ENCODE data around the gene SLAIN2.
"Not testable (repeated sequence)": the region's sequence is repeated elsewhere in the genome, so short reads cannot be mapped to it uniquely, and the experiment has no call there.

The SLAIN2 gene

GRCh38 chr4:48370260-48371134, 29.2 kb downstream of the SLAIN2 start:
- no peak for DNase-seq

DNA sequence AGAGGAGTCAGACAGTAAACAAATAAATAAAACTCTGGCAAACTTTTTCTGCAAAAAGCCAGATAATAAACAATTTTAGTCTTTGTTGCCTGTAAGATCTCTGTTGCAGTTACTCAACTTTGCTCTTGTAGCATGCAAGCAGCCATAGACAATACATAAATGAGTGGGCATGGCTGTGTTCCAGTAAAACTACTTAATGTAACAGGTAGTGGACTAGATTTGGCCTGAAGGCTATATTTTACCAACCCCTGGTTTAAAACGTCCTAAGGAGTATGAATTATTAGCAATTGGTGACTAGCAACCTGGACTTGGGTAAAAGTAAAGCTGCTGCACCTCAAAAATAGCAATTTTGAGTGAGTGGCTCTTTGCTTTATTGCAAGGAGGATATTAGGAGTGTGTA, 30.9 kb downstream of the SLAIN2 start:
- peak; percentile 21 for DNase-seq

DNA sequence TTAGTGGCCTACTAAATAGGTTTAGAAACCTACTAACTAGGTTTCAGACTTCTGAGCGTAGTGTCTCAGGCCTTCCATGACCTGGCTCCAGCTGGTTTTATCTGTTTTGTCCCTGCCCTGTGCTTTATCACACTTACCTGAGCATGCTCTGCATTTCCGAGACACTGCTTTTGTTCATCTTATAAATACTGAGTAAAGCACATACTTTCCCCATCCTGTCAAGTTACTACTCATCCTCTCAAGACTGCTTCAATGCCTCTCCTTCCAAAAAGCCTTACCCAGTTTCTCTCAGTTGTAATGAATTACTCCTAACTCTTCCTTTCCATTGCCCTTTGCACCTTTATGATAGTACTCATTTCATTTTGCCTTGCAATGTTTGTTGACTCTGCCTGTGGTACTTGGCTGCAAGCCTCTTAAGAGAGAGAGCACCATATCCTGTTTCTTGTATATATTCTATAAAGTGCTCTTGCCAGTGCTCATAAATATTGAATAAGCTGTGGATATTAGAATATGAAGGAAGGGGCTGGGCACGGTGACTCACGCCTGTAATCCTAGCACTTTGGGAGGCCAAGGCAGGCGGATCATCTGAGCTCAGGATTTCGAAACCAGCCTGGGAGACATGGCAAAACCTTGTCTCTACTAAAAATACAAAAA, 34.4 kb downstream of the SLAIN2 start:
- DNase-seq = peak; percentile 75

DNA sequence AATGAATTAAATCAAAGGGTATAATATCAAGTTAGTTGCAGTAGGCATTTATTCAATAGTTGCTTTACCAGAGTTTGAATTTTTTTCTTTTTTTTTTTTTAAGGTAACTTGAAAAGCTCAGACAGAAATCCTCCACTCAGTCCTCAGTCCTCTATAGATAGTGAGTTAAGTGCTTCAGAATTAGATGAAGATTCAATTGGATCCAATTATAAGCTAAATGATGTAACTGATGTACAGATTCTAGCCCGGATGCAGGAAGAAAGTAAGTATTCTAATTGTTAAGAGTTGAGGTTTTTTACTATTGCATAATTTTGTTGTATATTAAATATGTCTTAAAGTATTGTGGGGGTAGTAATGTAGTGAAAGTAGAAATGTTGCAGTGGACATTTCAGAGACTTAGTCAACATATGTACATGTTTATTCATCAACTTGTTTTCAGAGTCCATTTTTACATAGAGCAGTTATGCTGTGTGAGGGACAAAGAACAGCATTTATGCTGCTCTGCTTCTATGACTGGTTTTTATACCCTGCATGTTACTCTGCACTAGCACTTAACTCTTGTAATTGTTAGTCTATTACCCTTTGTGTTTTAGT, 38.4 kb downstream of the SLAIN2 start:
- DNase-seq = no peak

DNA sequence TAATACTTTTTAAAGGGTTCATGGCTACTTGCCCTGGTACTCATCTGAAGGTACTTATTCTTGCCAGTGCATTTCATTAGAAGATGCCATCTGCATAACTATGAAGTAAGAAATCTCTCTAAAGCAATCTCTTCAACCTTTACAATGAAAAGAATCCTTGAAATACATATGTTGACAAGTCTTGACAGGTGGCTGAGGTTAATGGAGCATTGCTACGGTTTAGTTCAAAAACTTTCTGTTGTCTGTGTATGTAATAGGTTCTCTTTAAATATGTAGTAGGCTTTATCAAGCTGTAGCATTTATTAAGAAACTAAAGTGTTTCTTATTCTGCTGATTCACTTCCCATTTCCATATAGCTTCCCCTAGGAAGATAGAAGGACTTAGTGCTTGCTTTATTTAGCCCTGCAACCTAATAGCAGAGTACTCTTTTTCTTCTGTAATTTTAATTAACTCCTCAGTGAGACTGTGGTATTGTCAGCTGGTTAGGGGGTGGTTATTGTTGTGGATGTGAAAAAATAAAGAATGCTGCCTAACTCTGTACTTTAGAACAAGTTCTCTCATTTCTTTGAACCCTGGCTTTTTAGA, 39.3 kb downstream of the SLAIN2 start:
- DNase-seq = peak; percentile 22

DNA sequence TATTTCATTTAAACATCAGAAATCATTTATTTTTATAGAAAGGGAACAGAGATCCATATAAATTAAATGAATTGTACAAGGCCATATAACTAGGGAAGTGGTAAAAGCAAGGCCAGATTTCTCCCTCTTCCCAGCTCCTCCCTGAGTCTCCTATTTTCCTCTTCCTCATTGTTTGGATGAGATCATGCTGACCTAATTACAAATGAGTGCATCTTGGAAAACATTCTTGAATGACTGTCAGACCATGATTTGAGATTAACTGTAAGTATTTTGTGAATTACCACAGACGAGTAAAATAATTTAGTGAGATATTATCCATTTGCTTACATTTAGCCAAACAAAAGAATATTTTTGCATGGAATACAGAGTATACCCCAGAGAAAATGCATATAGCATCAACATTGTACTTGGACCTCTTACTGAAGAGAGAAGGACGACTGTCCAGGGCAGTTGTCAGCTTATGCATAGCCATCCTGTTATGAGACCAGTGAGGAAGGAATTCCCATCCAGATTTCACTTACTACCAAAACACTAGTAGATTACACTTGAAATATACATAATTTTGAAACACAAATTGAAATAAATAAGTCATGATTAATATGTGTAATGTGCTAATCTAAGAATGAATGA, 47.3 kb downstream of the SLAIN2 start:
- DNase-seq = no peak

DNA sequence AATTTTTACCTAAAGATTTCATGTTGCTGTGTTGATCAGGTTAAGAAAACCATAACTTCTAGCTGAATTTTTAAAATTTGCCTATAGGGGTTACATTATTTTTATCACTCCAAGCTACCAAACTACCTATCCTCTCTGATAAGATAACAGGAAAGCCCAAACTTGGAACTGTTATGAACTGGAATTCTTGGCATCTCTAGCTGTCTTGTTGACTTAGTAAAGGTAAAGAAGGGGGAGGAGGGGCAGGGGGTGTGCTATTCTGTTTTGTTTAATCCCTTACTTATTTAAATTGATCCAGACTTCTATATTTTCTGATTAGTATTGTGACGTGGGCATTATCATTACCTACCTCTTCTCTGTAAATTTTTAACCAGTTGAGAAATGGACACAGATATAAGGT, 54.7 kb downstream of the SLAIN2 start:
- DNase-seq = no peak

- no peak for DNase-seq
Observed at GRCh38 chr4:48400416-48400815, 59.1 kb downstream of the SLAIN2 start.

GRCh38 chr4:48403358-48403757, 62.0 kb downstream of the SLAIN2 start:
- DNase-seq = no peak

- DNase-seq = no peak
Observed at GRCh38 chr4:48403779-48404178, 62.5 kb downstream of the SLAIN2 start.

DNA sequence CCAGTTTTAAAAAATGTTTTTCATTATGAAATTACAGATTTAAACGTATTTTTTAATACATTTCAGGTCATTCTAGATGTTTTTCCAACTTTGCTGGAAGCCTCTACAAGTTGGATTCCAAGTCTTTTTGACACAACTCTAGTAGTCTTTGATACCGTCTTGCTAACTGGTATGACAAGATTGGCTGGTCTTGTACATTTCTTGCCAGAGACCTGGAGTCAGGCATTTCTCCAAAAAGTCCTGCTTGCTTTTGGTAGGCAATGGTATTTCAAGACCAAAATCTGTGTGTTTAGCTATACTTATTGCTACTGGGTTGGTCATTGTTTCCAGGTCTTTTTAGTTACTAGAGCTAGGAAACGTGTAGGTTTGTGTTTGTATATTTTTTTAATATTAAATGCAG, 64.6 kb downstream of the SLAIN2 start:
- no peak for DNase-seq

DNA sequence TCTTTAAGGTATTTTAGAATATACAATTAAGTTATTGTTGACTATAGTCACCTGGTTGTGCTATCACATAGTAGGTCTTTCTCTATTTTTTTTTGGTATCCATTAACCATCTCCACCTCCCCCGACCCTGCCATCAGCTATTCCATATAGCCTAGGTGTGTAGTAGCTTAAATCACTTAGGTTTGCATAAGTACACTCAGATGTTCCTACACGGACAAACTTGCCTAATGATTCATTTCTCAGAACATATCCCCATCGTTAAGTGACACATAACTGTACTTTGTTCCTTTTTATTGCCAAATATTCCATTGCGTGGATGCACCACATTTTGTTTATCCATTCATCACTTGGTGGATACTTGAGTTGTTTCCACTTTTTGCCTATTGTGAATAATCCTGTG, 67.9 kb downstream of the SLAIN2 start:
- no peak for DNase-seq

DNA sequence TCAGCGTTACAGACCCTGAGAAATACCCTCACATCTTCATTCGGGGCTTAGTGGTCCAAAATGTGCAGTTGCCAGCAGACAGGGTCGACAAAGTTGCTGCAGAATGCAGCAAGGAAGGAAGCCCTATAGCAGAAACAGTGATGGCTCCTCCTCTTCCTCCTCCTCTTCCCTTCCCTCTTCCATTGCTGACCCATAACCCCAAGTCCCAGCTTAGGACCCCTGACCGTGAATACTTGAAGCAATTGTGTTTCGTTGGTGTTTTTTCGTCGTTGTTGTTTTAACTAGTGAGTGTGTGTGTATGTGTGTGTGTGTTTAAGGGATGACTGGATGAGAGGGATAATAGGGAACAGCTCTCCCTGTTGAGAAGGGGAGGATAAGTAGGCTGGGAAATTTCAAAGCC, 69.5 kb downstream of the SLAIN2 start:
- DNase-seq = no peak

DNA sequence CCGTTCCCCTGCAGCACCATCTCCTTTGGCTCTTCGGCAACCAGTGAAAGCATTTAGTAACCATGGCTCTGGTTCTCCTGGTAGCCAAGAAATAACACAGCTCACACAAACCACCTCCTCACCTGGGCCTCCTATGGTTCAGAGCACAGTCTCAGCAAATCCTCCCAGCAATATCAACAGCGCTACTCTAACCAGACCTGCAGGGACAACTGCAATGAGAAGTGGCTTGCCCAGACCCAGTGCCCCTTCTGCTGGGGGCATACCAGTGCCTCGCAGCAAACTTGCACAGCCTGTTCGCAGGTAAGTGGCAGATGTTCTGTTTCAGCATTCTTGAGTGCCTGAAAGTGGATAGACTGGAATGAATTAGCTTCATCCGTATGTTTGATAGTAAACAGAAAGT, 78.8 kb downstream of the SLAIN2 start:
- no peak for DNase-seq

GRCh38 chr4:48421101-48421500, 79.8 kb downstream of the SLAIN2 start:
- no peak for DNase-seq

- DNase-seq = no peak
Observed at GRCh38 chr4:48428926-48429325, 87.6 kb downstream of the SLAIN2 start.

DNA sequence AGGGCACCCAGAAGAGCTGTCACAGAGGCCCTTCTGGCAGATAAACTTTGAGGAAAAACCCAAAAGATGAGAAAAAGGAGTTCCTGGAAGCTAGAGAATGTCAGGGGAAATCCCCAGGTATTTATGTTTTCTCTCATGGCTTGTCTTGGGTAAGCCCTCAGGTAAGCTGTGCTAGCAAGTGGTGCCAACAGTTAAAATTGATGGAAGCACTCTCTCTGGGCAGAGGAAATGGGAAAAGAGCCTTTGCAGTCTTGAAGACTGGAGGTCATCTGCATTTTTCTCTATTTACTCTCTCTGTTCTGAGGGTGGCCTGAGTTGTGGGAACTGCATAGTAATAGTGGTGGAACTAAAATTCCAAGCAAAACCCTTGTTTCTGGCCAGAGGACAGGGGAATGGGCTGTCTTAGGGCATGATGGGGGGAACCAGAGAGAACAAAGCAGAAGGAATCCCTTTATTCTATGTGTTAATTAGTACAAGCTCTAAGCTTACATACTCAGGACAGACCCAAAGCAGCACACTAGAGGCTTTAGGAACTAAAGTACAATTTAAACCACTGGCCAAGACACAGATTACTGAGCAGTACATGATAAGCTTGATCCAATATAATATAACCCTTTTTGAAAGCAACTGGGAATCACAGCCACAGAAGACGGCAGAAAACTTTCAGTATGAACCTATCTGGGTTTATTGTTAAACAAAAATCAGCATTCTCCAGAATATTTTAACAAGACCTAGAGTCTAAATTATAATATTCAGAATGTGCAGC, 88.6 kb downstream of the SLAIN2 start:
- DNase-seq = no peak

DNA sequence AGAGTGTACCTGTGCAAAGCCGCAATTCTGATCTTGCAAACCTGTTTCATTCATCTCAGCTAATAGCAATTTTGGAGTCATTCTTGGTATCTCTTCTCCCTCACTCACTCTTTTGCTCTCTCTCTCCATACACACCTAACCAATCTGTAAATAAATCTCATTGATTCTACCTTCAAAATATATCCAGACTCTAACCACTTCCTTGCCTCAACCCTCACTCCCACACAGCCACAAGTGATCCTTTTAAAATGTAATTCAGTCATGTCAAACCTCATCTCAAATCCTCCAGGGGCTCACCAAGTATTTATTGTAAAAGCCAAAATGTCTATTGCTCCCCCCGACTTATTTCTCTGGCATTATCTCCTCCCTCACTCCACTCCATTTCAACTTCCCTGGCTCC, 90.1 kb downstream of the SLAIN2 start:
- no peak for DNase-seq

GRCh38 chr4:48432017-48432416, 90.7 kb downstream of the SLAIN2 start:
- no peak for DNase-seq

DNA sequence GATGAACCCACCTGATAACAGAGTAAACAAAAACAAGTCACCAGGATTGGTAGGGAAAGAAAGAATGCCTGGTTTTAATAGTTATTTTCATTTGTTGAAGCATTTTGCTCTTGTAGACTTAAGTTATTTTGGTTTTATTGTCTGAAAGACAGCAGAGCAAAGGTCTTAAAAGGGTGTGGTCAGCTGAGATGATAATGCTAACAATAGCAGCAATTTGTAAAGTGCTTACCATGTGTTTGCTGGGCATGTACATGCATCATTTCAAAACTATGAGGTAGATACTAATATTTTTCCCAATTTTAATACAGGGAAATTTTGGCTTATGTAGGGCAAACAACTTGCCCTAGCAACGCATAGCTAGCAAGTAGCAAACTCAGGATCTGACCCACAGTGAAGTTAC, 95.0 kb downstream of the SLAIN2 start:
- DNase-seq = no peak

DNA sequence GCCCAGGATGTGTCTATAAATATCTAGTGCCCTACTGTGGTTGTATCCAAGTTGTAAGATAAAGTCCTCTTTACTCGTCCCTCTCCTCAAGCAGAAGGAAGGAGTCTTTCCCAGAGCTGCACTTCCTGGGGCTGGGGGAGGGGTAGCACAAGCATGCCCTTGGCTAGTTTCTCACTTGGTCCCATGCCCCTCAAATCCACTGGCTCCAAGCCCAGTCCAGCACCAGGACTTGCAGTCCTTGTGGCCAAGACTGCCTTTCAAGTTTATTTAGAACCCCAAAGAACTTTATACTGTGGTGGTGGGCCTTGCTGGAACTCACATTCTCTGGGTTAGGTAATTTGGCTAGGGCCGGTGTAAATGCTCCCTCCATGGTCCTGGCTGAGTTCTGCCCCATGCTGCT, 98.7 kb downstream of the SLAIN2 start:
- DNase-seq = no peak

DNA sequence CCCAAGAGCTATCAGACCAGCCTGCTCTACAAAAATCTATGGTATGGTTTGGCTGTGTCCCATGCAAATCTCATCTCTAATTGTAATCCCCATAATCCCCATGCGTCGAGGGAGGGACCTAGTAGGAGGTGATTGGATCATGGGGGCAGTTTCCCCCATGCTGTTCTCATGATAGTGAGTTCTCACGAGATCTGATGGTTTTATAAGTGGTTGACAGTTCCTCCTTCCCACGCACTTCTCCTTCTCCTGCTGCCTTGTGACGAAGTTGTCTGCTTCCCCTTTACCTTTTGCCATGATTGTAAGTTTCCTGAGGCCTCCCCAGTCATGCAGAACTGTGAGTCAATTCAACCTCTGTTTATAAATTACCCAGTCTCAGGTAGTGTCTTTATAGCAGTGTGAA, 99.6 kb downstream of the SLAIN2 start:
- not testable (repeated sequence) for DNase-seq

GRCh38 chr4:48445704-48446103, 104.4 kb downstream of the SLAIN2 start:
- DNase-seq = no peak

Data from DMS79 treated with DMSO at 0.1 percent for 48 hours (cell line).